GF-D8 (cell line): ENCODE measurements around the gene GPR50.

Experiments used
- DNase-seq: peaks from one replicate; lab custom pipeline; 2025; lab: John Stamatoyannopoulos, UW

The GPR50 gene

GRCh38 chrX:151227627-151228026, 51.2 kb downstream of the GPR50 start:
- DNase-seq = no peak

GRCh38 chrX:151228935-151229334, 52.6 kb downstream of the GPR50 start:
- DNase-seq = no peak
